OCI-LY3 (cell line): ENCODE measurements around the gene HNF1B.
A peak's percentile ranks its signal among the peaks of the same experiment; 100 is the strongest.

Source experiments
- H2AFZ ChIP-seq: fragments of 200-600, 300-600 bp; shearing (Covaris generic); 2 replicates; pipeline ENCODE4 v1.6.0; 2014; ENCODE audit warnings: antibody characterized with exemption, low read depth, low read length
- H3K27ac ChIP-seq: fragments of 200-600, 300-600 bp; sonication (generic); 2 replicates; pipeline ENCODE4 v1.5.1; 2014; ENCODE audit warnings: mild to moderate bottlenecking, low read length, moderate library complexity, mixed read lengths
- H3K27me3 ChIP-seq: fragments of 200-600, 300-600 bp; sonication (generic); 2 replicates; pipeline ENCODE4 v1.6.1; 2014; ENCODE audit warnings: low read depth, low read length, mixed read lengths
- H3K36me3 ChIP-seq: fragments of 200-600, 300-600 bp; sonication (generic); replicated peaks from 2 replicates; pipeline ENCODE3; 2014; ENCODE audit warnings: low read depth, low read length, mixed read lengths
- H3K4me1 ChIP-seq: fragments of 300-600, 200-600 bp; sonication (generic); 2 replicates; pipeline ENCODE4 v1.6.1; 2014; ENCODE audit warnings: low read length, mixed read lengths
- H3K4me2 ChIP-seq: fragments of 200-600, 300-600 bp; sonication (generic); 2 replicates; pipeline ENCODE4 v1.6.1; 2014; ENCODE audit warnings: low read length, mixed read lengths
- H3K4me3 ChIP-seq: fragments of 300-600, 200-600 bp; sonication (generic); 2 replicates; pipeline ENCODE4 v1.5.1; 2014; ENCODE audit warnings: antibody characterized with exemption, mild to moderate bottlenecking, low read length, moderate library complexity
- H3K79me2 ChIP-seq: fragments of 300-600, 200-600 bp; shearing (Covaris generic); 2 replicates; pipeline ENCODE4 v1.6.1; 2014; ENCODE audit warnings: mild to moderate bottlenecking, low read length, mixed read lengths
- H3K9ac ChIP-seq: fragments of 300-600, 200-600 bp; shearing (Covaris generic); 2 replicates; pipeline ENCODE4 v1.6.0; 2014; ENCODE audit warnings: mild to moderate bottlenecking, low read length, moderate library complexity
- H3K9me3 ChIP-seq: fragments of 200-600, 300-600 bp; shearing (Covaris generic); 2 replicates; pipeline ENCODE4 v1.6.1; 2014; ENCODE audit warnings: low read length, mixed read lengths; ENCODE audit not compliant: insufficient read depth
- H4K20me1 ChIP-seq: fragments of 200-600, 300-600 bp; sonication (generic); 2 replicates; pipeline ENCODE4 v1.6.1; 2016; ENCODE audit warnings: low read length, mixed read lengths; ENCODE audit not compliant: insufficient read depth
- CTCF ChIP-seq: fragments of 200-600, 300-600 bp; sonication (generic); IDR thresholded peaks from 2 replicates; pipeline ENCODE4 v1.5.1; 2014; ENCODE audit warnings: antibody characterized with exemption, low read length, low read depth
- EZH2phosphoT487 ChIP-seq: fragments of 200-600 bp; shearing (Covaris generic); IDR thresholded peaks from 2 replicates; pipeline ENCODE4 v1.6.1; 2018; ENCODE audit warnings: antibody characterized with exemption, mixed run types, low read depth

Gene HNF1B

GRCh38 chr17:37744961-37745800 lies at the start of gene HNF1B:
HNF1B (minus strand) TSS chr17:37745059; CDS start chr17:37744884, 175 bp downstream.
- peak within 1 kb of the TSS; percentile 96 for H3K4me2 ChIP-seq
- peaks cover 34% of the 10 kb centered on the region for H3K4me1 ChIP-seq
- H3K9me3 ChIP-seq: no peaks in the 10 kb centered on the region
- no peaks in the 10 kb centered on the region for H3K27me3 ChIP-seq
- H4K20me1 ChIP-seq: peaks cover 22% of the 10 kb centered on the region
- H3K27ac ChIP-seq: peak within 1 kb of the TSS; percentile 91
- peak within 1 kb of the TSS; percentile 97 for H3K9ac ChIP-seq
- peaks cover 39% of the 10 kb centered on the region for H3K36me3 ChIP-seq
- TF ChIP-seq CTCF (no peak; the same call in 1 of the 2 replicates), EZH2phosphoT487 (no peak)
- peaks cover 75% of the 10 kb centered on the region for H3K79me2 ChIP-seq
- H3K4me3 ChIP-seq: peak within 1 kb of the TSS; percentile 95
- no peak within 1 kb of the TSS; the same call in 1 of the 2 replicates for H2AFZ ChIP-seq

- Histone ChIP-seq H2AFZ (no peak overlapping the region), H3K79me2 (no peaks in the 10 kb centered on the region), H3K9me3 (peaks cover 1% of the 10 kb centered on the region; the same call in 1 of the 2 replicates), H3K27ac (no peak overlapping the region), H4K20me1 (no peaks in the 10 kb centered on the region), H3K27me3 (peaks cover 17% of the 10 kb centered on the region), H3K4me3 (no peak overlapping the region), H3K9ac (no peak overlapping the region), H3K4me1 (peaks cover 35% of the 10 kb centered on the region), H3K4me2 (no peak overlapping the region), H3K36me3 (no peaks in the 10 kb centered on the region)
- TF ChIP-seq EZH2phosphoT487: no peak
- TF ChIP-seq CTCF: no peak
These were observed 47.9 kb upstream of the HNF1B start for GRCh38 chr17:37792787-37793186.

GRCh38 chr17:37791447-37792399 lies 46.9 kb upstream of the HNF1B start:
- H3K4me2 ChIP-seq: peak overlapping the region; percentile 75
- no peak overlapping the region for H3K9ac ChIP-seq
- peaks cover 17% of the 10 kb centered on the region for H3K27me3 ChIP-seq
- H2AFZ ChIP-seq: peak overlapping the region; percentile 45
- H3K27ac ChIP-seq: no peak overlapping the region
- H4K20me1 ChIP-seq: no peaks in the 10 kb centered on the region
- TF ChIP-seq EZH2phosphoT487: no peak
- TF ChIP-seq CTCF: peak; percentile 91
- H3K4me1 ChIP-seq: peaks cover 38% of the 10 kb centered on the region
- no peaks in the 10 kb centered on the region for H3K9me3 ChIP-seq
- H3K36me3 ChIP-seq: no peaks in the 10 kb centered on the region
- H3K79me2 ChIP-seq: no peaks in the 10 kb centered on the region
- peak overlapping the region; percentile 58 for H3K4me3 ChIP-seq
